DOHH2 (cell line): Measurements from ENCODE around the gene NOMO2.
"Not testable (repeated sequence)": the region's sequence is repeated elsewhere in the genome, so short reads cannot be mapped to it uniquely, and the experiment has no call there.

Experiments
- EZH2phosphoT487 ChIP-seq: fragments of 200-600 bp; sonication (generic); IDR thresholded peaks from 2 replicates; pipeline ENCODE4 v1.6.1; 2017; ENCODE audit warnings: borderline replicate concordance, mild to moderate bottlenecking, antibody characterized with exemption, low read length, moderate library complexity, mixed read lengths
- TF ChIP-seq, protein P1 (sequence below): fragments of 200-600 bp; sonication (generic); IDR thresholded peaks from one replicate; pipeline ENCODE4 v1.5.1; 2014; ENCODE audit warnings: antibody characterized with exemption, mild to moderate bottlenecking, low read depth, low read length; ENCODE audit not compliant: poor library complexity, severe bottlenecking

DNA sequence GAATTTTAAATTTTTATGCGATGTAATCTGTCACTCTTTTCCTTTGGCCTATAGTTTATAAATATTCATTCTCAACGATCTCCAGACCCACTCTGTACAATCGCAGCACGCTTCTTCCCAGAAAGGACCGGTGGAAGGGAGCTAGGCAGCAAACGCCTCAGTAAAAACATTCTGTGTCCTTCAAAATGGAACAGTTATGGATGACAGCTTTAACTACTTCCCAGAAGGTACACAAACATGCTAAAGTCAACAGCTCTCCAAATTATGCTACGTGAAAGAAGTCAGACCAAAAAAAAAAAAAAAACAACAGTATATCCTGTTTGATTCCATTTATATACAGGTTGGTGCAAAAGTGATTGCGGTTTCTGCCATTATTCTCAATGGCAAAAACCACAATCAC lies 125.9 kb downstream of the NOMO2 start:
- TF ChIP-seq, protein P1, sequence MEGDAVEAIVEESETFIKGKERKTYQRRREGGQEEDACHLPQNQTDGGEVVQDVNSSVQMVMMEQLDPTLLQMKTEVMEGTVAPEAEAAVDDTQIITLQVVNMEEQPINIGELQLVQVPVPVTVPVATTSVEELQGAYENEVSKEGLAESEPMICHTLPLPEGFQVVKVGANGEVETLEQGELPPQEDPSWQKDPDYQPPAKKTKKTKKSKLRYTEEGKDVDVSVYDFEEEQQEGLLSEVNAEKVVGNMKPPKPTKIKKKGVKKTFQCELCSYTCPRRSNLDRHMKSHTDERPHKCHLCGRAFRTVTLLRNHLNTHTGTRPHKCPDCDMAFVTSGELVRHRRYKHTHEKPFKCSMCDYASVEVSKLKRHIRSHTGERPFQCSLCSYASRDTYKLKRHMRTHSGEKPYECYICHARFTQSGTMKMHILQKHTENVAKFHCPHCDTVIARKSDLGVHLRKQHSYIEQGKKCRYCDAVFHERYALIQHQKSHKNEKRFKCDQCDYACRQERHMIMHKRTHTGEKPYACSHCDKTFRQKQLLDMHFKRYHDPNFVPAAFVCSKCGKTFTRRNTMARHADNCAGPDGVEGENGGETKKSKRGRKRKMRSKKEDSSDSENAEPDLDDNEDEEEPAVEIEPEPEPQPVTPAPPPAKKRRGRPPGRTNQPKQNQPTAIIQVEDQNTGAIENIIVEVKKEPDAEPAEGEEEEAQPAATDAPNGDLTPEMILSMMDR: not testable (repeated sequence)
- TF ChIP-seq EZH2phosphoT487: not testable (repeated sequence)
